ENCODE results near the gene IGSF23. TPM values are rescaled to one million over a fixed set of nuclear protein-coding genes. Genes with fewer than 3 reads are reported as not detected.

IGSF23 gene
- total RNA-seq, 1 experiment from 2014 or later, result not detected

- H3K27ac ChIP-seq (ENCODE audit: low read depth, low read length, poor library complexity, severe bottlenecking), result no peak overlapping the region
- no TSS peak for BruUV-seq (replicated peaks)
- H3K36me3 ChIP-seq (ENCODE audit: insufficient read depth, low read length, poor library complexity, severe bottlenecking), result no peaks in the 10 kb centered on the region
- intact Hi-C loops (cut with micrococcal nuclease; ENCODE audit: unreplicated experiment), result no loop called here
- ChIA-PET CTCF (interaction anchor here (0.7 kb wide), 1 partner anchor 45 kb away, joined by 5 read pairs; no protein-coding TSS in a partner anchor), POLR2A (ENCODE audit: low non-redundant PET) (no interaction called here)
- no peak overlapping the region for H3K4me3 ChIP-seq (ENCODE audit: low read depth, low read length, poor library complexity, severe bottlenecking)
- DNase-seq (ENCODE audit: low spot score), result no peak
- TF ChIP-seq EZH2 (IDR thresholded peaks at IDR 0.05; ENCODE audit: borderline replicate concordance, low read depth, low read length, poor library complexity, severe bottlenecking), result no peak
- TF ChIP-seq CTCF (conservative IDR thresholded peaks at IDR 0.05; ENCODE audit: low read depth, low read length), result no peak
- H3K4me1 ChIP-seq (ENCODE audit: insufficient read depth, low read length, poor library complexity, severe bottlenecking), result no peaks in the 10 kb centered on the region
- no peaks in the 10 kb centered on the region for H3K27me3 ChIP-seq (replicated peaks; ENCODE audit: insufficient read depth, low read depth, low read length, poor library complexity)
- H3K9me3 ChIP-seq (ENCODE audit: low read depth, low read length, poor library complexity, severe bottlenecking), result no peaks in the 10 kb centered on the region
Observed at GRCh38 chr19:44621367-44621766, 8.0 kb downstream of the IGSF23 start.

- H3K9me3 ChIP-seq (ENCODE audit: low read depth, low read length, poor library complexity, severe bottlenecking), result no peaks in the 10 kb centered on the region
- intact Hi-C loops (cut with micrococcal nuclease; ENCODE audit: unreplicated experiment), result no loop called here
- no peak overlapping the region for H3K27ac ChIP-seq (ENCODE audit: low read depth, low read length, poor library complexity, severe bottlenecking)
- no peaks in the 10 kb centered on the region for H3K36me3 ChIP-seq (ENCODE audit: insufficient read depth, low read length, poor library complexity, severe bottlenecking)
- ChIA-PET POLR2A (ENCODE audit: low non-redundant PET) (no interaction called here), CTCF (no interaction called here)
- no peaks in the 10 kb centered on the region for H3K27me3 ChIP-seq (replicated peaks; ENCODE audit: insufficient read depth, low read depth, low read length, poor library complexity)
- no peak overlapping the region for H3K4me3 ChIP-seq (ENCODE audit: low read depth, low read length, poor library complexity, severe bottlenecking)
- no peaks in the 10 kb centered on the region for H3K4me1 ChIP-seq (ENCODE audit: insufficient read depth, low read length, poor library complexity, severe bottlenecking)
- TF ChIP-seq CTCF (conservative IDR thresholded peaks at IDR 0.05; ENCODE audit: low read depth, low read length) (no peak), EZH2 (IDR thresholded peaks at IDR 0.05; ENCODE audit: borderline replicate concordance, low read depth, low read length, poor library complexity, severe bottlenecking) (no peak)
- BruUV-seq (replicated peaks), result no TSS peak
- DNase-seq (ENCODE audit: low spot score), result peak; percentile 18
Observed at GRCh38 chr19:44623080-44623479, 9.7 kb downstream of the IGSF23 start.

GRCh38 chr19:44623626-44624025 is 10.3 kb downstream of the IGSF23 start:
- intact Hi-C loops (cut with micrococcal nuclease; ENCODE audit: unreplicated experiment), result no loop called here
- Histone ChIP-seq H3K27ac (ENCODE audit: low read depth, low read length, poor library complexity, severe bottlenecking) (no peak overlapping the region), H3K27me3 (replicated peaks; ENCODE audit: insufficient read depth, low read depth, low read length, poor library complexity) (no peaks in the 10 kb centered on the region), H3K9me3 (ENCODE audit: low read depth, low read length, poor library complexity, severe bottlenecking) (no peaks in the 10 kb centered on the region), H3K4me3 (ENCODE audit: low read depth, low read length, poor library complexity, severe bottlenecking) (no peak overlapping the region), H3K36me3 (ENCODE audit: insufficient read depth, low read length, poor library complexity, severe bottlenecking) (no peaks in the 10 kb centered on the region), H3K4me1 (ENCODE audit: insufficient read depth, low read length, poor library complexity, severe bottlenecking) (no peaks in the 10 kb centered on the region)
- no TSS peak for BruUV-seq (replicated peaks)
- DNase-seq (ENCODE audit: low spot score), result no peak
- ChIA-PET CTCF (no interaction called here), POLR2A (ENCODE audit: low non-redundant PET) (no interaction called here)
- no peak for TF ChIP-seq EZH2 (IDR thresholded peaks at IDR 0.05; ENCODE audit: borderline replicate concordance, low read depth, low read length, poor library complexity, severe bottlenecking)
- TF ChIP-seq CTCF (conservative IDR thresholded peaks at IDR 0.05; ENCODE audit: low read depth, low read length), result no peak
